GM12878 (cell line): ENCODE data around the gene DLG1.

ENCODE experiments used
- HDAC6 ChIP-seq: fragments of 200-600 bp; sonication (generic); IDR thresholded peaks from one replicate; pipeline ENCODE4 v1.8.0; 2017; ENCODE audit warnings: antibody characterized with exemption; ENCODE audit not compliant: unreplicated experiment
- JUND ChIP-seq: IDR thresholded peaks from 2 replicates; pipeline ENCODE4 v1.6.1; 2012; ENCODE audit warnings: low read depth, mild to moderate bottlenecking, low read length, improper control_type of control experiment, moderate library complexity
- MTA2 ChIP-seq: fragments of 450-650 bp; IDR thresholded peaks from 2 replicates; pipeline ENCODE4 v1.6.1; 2016; ENCODE audit warnings: low read depth, mild to moderate bottlenecking, moderate library complexity
- MTA3 ChIP-seq: IDR thresholded peaks from 2 replicates; pipeline ENCODE4 v1.6.1; 2012; ENCODE audit warnings: low read length, inconsistent platforms, borderline replicate concordance
- POLR2A ChIP-seq: IDR thresholded peaks from 2 replicates; pipeline ENCODE4 v1.6.1; 2011; ENCODE audit warnings: low read depth, mild to moderate bottlenecking, low read length
- POLR2AphosphoS2 ChIP-seq: IDR thresholded peaks from 2 replicates; pipeline ENCODE4 v1.6.1; 2011; ENCODE audit warnings: low read depth, mild to moderate bottlenecking, low read length, improper control_type of control experiment, moderate library complexity
- POLR2AphosphoS5 ChIP-seq: IDR thresholded peaks from 2 replicates; pipeline ENCODE4 v1.6.1; 2011; ENCODE audit warnings: mild to moderate bottlenecking, low read length, inconsistent platforms
- SREBF2 ChIP-seq: IDR thresholded peaks from 2 replicates; pipeline ENCODE4 v1.6.1; 2012; ENCODE audit warnings: mild to moderate bottlenecking, low read length
- SUPT20H ChIP-seq: IDR thresholded peaks from 2 replicates; pipeline ENCODE4 v1.6.1; 2011; ENCODE audit warnings: low read depth, mild to moderate bottlenecking, low read length, moderate library complexity, borderline replicate concordance; ENCODE audit not compliant: control insufficient read depth
- SUZ12 ChIP-seq: fragments of 200-600 bp; sonication (generic); IDR thresholded peaks from one replicate; pipeline ENCODE4 v1.6.1; 2018; ENCODE audit warnings: antibody characterized with exemption, mild to moderate bottlenecking; ENCODE audit not compliant: unreplicated experiment
- ZSCAN29 ChIP-seq: fragments of 450-650 bp; IDR thresholded peaks from 2 replicates; pipeline ENCODE4 v1.6.1; 2017; ENCODE audit warnings: mild to moderate bottlenecking, moderate library complexity
- TF ChIP-seq, protein P1 (sequence below): IDR thresholded peaks from 2 replicates; pipeline ENCODE4 v1.6.1; 2012; ENCODE audit warnings: low read depth, low read length, improper control_type of control experiment
- TF ChIP-seq, protein P2 (sequence below), 3 experiments: IDR thresholded peaks in 2 of 3; conservative IDR thresholded peaks in 1 of 3; 2 replicates each; pipeline ENCODE4 v1.5.1; 2011; ENCODE audit warnings: low read depth in 3 of 3, low read length in 3 of 3, mild to moderate bottlenecking in 3 of 3, control low read depth in 2 of 3, moderate library complexity in 2 of 3, inconsistent platforms in 1 of 3, mixed read lengths in 1 of 3; ENCODE audit not compliant: control insufficient read depth in 2 of 3, insufficient read depth in 1 of 3; ENCODE audit errors: extremely low read depth in 1 of 3
- TF ChIP-seq, protein P3 (sequence below): IDR thresholded peaks from 2 replicates; pipeline ENCODE4 v1.6.1; 2012; ENCODE audit warnings: low read length, inconsistent platforms

DNA sequence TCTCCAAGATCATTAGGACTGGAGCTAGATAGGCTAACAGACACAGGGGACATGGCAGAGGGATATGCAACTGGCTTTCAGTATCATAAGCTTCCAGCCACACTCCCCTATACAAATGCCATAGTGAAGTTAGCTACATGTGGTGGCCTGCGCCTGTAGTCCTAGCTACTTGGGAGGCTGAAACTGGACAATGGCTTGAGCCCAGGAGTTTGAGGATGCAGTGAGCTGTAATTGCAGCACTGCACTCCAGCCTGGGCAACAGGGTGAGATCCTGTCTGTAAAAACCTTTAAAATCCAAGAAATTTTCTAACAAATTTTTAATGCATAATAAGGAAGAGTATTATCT lies 37.3 kb downstream of the DLG1 start:
- TF ChIP-seq POLR2A (no peak), SUZ12 (no peak), MTA2 (no peak), POLR2AphosphoS5 (no peak), SREBF2 (no peak), ZSCAN29 (no peak), HDAC6 (no peak), SUPT20H (no peak), POLR2AphosphoS2 (no peak), JUND (no peak), MTA3 (no peak)
- TF ChIP-seq, protein P1, sequence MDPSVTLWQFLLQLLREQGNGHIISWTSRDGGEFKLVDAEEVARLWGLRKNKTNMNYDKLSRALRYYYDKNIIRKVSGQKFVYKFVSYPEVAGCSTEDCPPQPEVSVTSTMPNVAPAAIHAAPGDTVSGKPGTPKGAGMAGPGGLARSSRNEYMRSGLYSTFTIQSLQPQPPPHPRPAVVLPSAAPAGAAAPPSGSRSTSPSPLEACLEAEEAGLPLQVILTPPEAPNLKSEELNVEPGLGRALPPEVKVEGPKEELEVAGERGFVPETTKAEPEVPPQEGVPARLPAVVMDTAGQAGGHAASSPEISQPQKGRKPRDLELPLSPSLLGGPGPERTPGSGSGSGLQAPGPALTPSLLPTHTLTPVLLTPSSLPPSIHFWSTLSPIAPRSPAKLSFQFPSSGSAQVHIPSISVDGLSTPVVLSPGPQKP = no peak
- TF ChIP-seq, protein P2, sequence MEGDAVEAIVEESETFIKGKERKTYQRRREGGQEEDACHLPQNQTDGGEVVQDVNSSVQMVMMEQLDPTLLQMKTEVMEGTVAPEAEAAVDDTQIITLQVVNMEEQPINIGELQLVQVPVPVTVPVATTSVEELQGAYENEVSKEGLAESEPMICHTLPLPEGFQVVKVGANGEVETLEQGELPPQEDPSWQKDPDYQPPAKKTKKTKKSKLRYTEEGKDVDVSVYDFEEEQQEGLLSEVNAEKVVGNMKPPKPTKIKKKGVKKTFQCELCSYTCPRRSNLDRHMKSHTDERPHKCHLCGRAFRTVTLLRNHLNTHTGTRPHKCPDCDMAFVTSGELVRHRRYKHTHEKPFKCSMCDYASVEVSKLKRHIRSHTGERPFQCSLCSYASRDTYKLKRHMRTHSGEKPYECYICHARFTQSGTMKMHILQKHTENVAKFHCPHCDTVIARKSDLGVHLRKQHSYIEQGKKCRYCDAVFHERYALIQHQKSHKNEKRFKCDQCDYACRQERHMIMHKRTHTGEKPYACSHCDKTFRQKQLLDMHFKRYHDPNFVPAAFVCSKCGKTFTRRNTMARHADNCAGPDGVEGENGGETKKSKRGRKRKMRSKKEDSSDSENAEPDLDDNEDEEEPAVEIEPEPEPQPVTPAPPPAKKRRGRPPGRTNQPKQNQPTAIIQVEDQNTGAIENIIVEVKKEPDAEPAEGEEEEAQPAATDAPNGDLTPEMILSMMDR (IDR thresholded peaks at IDR 0.05 in 2 of 3, conservative IDR thresholded peaks at IDR 0.05 in 1 of 3; ENCODE audit: control insufficient read depth in 2 of 3, extremely low read depth in 1 of 3, insufficient read depth in 1 of 3, low read depth in 3 of 3, low read length in 3 of 3) = no peak
- TF ChIP-seq, protein P3, sequence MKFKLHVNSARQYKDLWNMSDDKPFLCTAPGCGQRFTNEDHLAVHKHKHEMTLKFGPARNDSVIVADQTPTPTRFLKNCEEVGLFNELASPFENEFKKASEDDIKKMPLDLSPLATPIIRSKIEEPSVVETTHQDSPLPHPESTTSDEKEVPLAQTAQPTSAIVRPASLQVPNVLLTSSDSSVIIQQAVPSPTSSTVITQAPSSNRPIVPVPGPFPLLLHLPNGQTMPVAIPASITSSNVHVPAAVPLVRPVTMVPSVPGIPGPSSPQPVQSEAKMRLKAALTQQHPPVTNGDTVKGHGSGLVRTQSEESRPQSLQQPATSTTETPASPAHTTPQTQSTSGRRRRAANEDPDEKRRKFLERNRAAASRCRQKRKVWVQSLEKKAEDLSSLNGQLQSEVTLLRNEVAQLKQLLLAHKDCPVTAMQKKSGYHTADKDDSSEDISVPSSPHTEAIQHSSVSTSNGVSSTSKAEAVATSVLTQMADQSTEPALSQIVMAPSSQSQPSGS = no peak
